CD14-positive monocyte (primary cell): ENCODE results near the gene HNF1B. TPM values are rescaled to one million over a fixed set of nuclear protein-coding genes. Genes with fewer than 3 reads are reported as not detected.

Experiments used
- DNase-seq, 3 donors: peaks; one replicate each; pipeline ENCODE4 v3.0.0-alpha.2; 2011 to 2022
- H2AFZ ChIP-seq: 2 replicates; pipeline ENCODE4 v1.6.0; 2012; ENCODE audit warnings: mild to moderate bottlenecking, low read depth, low read length, inconsistent platforms; ENCODE audit not compliant: insufficient read depth, poor library complexity, severe bottlenecking
- H3K27ac ChIP-seq, 2 donors: 1 replicate in 1 of 2; 2 replicates in 1 of 2; pipeline ENCODE4 v1.5.1; 2012 to 2013; ENCODE audit warnings: low read length in 2 of 2, control low read depth in 1 of 2, inconsistent platforms in 1 of 2, low read depth in 1 of 2, mild to moderate bottlenecking in 1 of 2
- H3K27me3 ChIP-seq, 2 donors: one replicate each; pipeline versions ENCODE4 v1.6.0 to v1.6.1; 2011 to 2013; ENCODE audit warnings: low read length in 2 of 2; ENCODE audit not compliant: control insufficient read depth in 2 of 2, insufficient read depth in 2 of 2
- H3K36me3 ChIP-seq, 2 donors: replicated peaks in 1 of 2; 1 replicate in 1 of 2; 2 replicates in 1 of 2; pipeline versions ENCODE4 v1.5.1 to v1.6.1; 2012 to 2013; ENCODE audit warnings: low read length in 2 of 2, control low read depth in 1 of 2, inconsistent platforms in 1 of 2, mild to moderate bottlenecking in 1 of 2; ENCODE audit not compliant: insufficient read depth in 2 of 2, control insufficient read depth in 1 of 2
- H3K4me1 ChIP-seq, 2 donors: 1 replicate in 1 of 2; 2 replicates in 1 of 2; pipeline versions ENCODE4 v1.5.1 to v1.6.1; 2012 to 2013; ENCODE audit warnings: low read length in 2 of 2, control low read depth in 1 of 2, inconsistent platforms in 1 of 2, mild to moderate bottlenecking in 1 of 2, moderate library complexity in 1 of 2; ENCODE audit not compliant: insufficient read depth in 2 of 2, control insufficient read depth in 1 of 2
- H3K4me2 ChIP-seq: replicated peaks from 2 replicates; pipeline ENCODE3; 2012; ENCODE audit warnings: low read length, moderate library complexity, mild to moderate bottlenecking; ENCODE audit not compliant: poor library complexity, severe bottlenecking; ENCODE audit errors: extremely low read depth
- H3K4me3 ChIP-seq, 3 experiments: fragments of 200-600 bp in 1 of 3; sonication (generic) in 1 of 3; replicated peaks in 1 of 3; 1 replicate in 2 of 3; 2 replicates in 1 of 3; pipeline ENCODE4 v1.5.1; 2011 to 2013; ENCODE audit warnings: low read length in 3 of 3, mild to moderate bottlenecking in 3 of 3, control low read depth in 2 of 3, low read depth in 2 of 3, inconsistent platforms in 1 of 3, moderate library complexity in 1 of 3
- H3K79me2 ChIP-seq: 2 replicates; pipeline ENCODE4 v1.6.0; 2012; ENCODE audit warnings: mild to moderate bottlenecking, control low read depth, inconsistent platforms, low read length, moderate library complexity; ENCODE audit not compliant: insufficient read depth
- H3K9ac ChIP-seq: 2 replicates; pipeline ENCODE4 v1.6.0; 2017; ENCODE audit warnings: low read length, mild to moderate bottlenecking; ENCODE audit not compliant: insufficient read depth, poor library complexity, severe bottlenecking
- H3K9me3 ChIP-seq, 2 donors: replicated peaks in 1 of 2; 1 replicate in 1 of 2; 2 replicates in 1 of 2; pipeline versions ENCODE4 v1.5.1 to v1.6.1; 2012 to 2013; ENCODE audit warnings: low read length in 2 of 2, control low read depth in 1 of 2; ENCODE audit not compliant: control insufficient read depth in 1 of 2, insufficient read depth in 1 of 2
- H4K20me1 ChIP-seq: 2 replicates; pipeline ENCODE4 v1.6.0; 2012; ENCODE audit warnings: mild to moderate bottlenecking, low read length, control low read depth, moderate library complexity; ENCODE audit not compliant: insufficient read depth
- H3K27ac Mint-ChIP-seq, 7 donors: one replicate each; pipeline ENCODE4 v1.8.0; 2020; ENCODE audit warnings: mild to moderate bottlenecking in 7 of 7, mixed read lengths in 7 of 7, moderate library complexity in 6 of 7, inconsistent platforms in 2 of 7
- H3K27me3 Mint-ChIP-seq, 3 donors: one replicate each; pipeline ENCODE4 v1.8.0; 2021 to 2022; ENCODE audit warnings: low read depth in 3 of 3, mild to moderate bottlenecking in 3 of 3, mixed read lengths in 3 of 3, moderate library complexity in 3 of 3, inconsistent platforms in 1 of 3
- H3K36me3 Mint-ChIP-seq, 2 donors: one replicate each; pipeline ENCODE4 v1.8.0; 2020; ENCODE audit warnings: mixed read lengths in 2 of 2, inconsistent platforms in 1 of 2, mild to moderate bottlenecking in 1 of 2
- H3K4me1 Mint-ChIP-seq: one replicate; pipeline ENCODE4 v1.8.0; 2020; ENCODE audit warnings: mild to moderate bottlenecking, mixed read lengths
- H3K4me3 Mint-ChIP-seq, 2 donors: one replicate each; pipeline ENCODE4 v1.8.0; 2020; ENCODE audit warnings: mild to moderate bottlenecking in 2 of 2, mixed read lengths in 2 of 2, moderate library complexity in 1 of 2
- H3K9me3 Mint-ChIP-seq, 7 donors: one replicate each; pipeline ENCODE4 v1.8.0; 2020 to 2022; ENCODE audit warnings: mixed read lengths in 7 of 7, mild to moderate bottlenecking in 6 of 7, moderate library complexity in 6 of 7, inconsistent platforms in 2 of 7
- CTCF ChIP-seq: fragments of 200-600 bp; IDR thresholded peaks from one replicate; pipeline ENCODE4 v1.8.0; 2022; ENCODE audit warnings: antibody characterized with exemption, mild to moderate bottlenecking
- WGBS: methylation state at CpG from one replicate; pipeline ENCODE4 v1.1.5; 2013; ENCODE audit warnings: missing lambda C conversion rate; ENCODE audit not compliant: insufficient coverage; 5-methylcytosine and 5-hydroxymethylcytosine counted together
- intact Hi-C, 2 donors: fragments of 100-400 bp; cut with micrococcal nuclease; formaldehyde crosslinking; loops; one replicate each; pipeline versions ENCODE4 v1.15.0 to v1.15.1; 2023
- polyA plus RNA-seq, 3 donors: library from polyadenylated mRNA; depleted of rRNA in 1 of 3; unstranded in 2 of 3; stranded (reverse) in 1 of 3; fragments of 300-500 nt in 2 of 3; fragments of >200 nt in 1 of 3; fragmentation: Illumina TruSeq in 2 of 3; gene quantifications; 1 replicate in 2 of 3; 2 replicates in 1 of 3; pipeline ENCODE4 v1.2.3, GENCODE V29; 2012 to 2021

HNF1B gene
- polyA plus RNA-seq, 3 donors, result not detected

- Histone ChIP-seq H3K27me3 (no peaks in the 10 kb centered on the region), H3K4me2 (no peak overlapping the region), H4K20me1 (no peaks in the 10 kb centered on the region), H2AFZ (no peak overlapping the region), H3K36me3 (no peaks in the 10 kb centered on the region), H3K9ac (no peak overlapping the region), H3K27ac (no peak overlapping the region), H3K9me3 (no peaks in the 10 kb centered on the region), H3K4me3 (no peak overlapping the region), H3K4me1 (peaks cover 31 to 50% of the 10 kb centered on the region in 2 donors), H3K79me2 (no peaks in the 10 kb centered on the region)
- no peaks in the 10 kb centered on the region for H3K9me3 Mint-ChIP-seq
- intact Hi-C loops, result loop anchor here (2.0 to 10.0 kb wide), 2 partner anchors 57 to 83 kb away; no protein-coding TSS in a partner anchor
- WGBS, result 100% methylated on average over 1 of the region's 4 CpGs
- H3K27me3 Mint-ChIP-seq, result peaks cover 7 to 12% (median 11%) of the 10 kb centered on the region in 3 donors
- peaks cover 49% of the 10 kb centered on the region for H3K4me1 Mint-ChIP-seq
- no peak for TF ChIP-seq CTCF
- DNase-seq, result peak in 1 of 3 donors; percentile 67
- H3K27ac Mint-ChIP-seq, result no peak overlapping the region
- no peak overlapping the region for H3K4me3 Mint-ChIP-seq
- H3K36me3 Mint-ChIP-seq, result no peaks in the 10 kb centered on the region
Measured at GRCh38 chr17:37761961-37762360, 17.1 kb upstream of the HNF1B start.

GRCh38 chr17:37761059-37761458 lies 16.2 kb upstream of the HNF1B start:
- Histone ChIP-seq H3K27ac (peak overlapping the region in 1 of 2 donors; percentile 66), H3K9me3 (no peaks in the 10 kb centered on the region), H3K9ac (peak overlapping the region; percentile 12), H2AFZ (peak overlapping the region; percentile 48), H4K20me1 (no peaks in the 10 kb centered on the region), H3K79me2 (no peaks in the 10 kb centered on the region), H3K4me1 (peaks cover 22 to 44% of the 10 kb centered on the region in 2 donors), H3K36me3 (no peaks in the 10 kb centered on the region), H3K4me2 (peak overlapping the region; percentile 71), H3K27me3 (no peaks in the 10 kb centered on the region), H3K4me3 (peak overlapping the region; percentile 15 to 68 (median 51))
- peaks cover 43% of the 10 kb centered on the region for H3K4me1 Mint-ChIP-seq
- WGBS, result no CpG with 5 or more reads among the region's 7 CpGs
- peaks cover 7 to 12% (median 11%) of the 10 kb centered on the region in 3 donors for H3K27me3 Mint-ChIP-seq
- H3K4me3 Mint-ChIP-seq, result peak overlapping the region; percentile 64 to 80
- no peak for TF ChIP-seq CTCF
- H3K27ac Mint-ChIP-seq, result peak overlapping the region in 6 of 7 donors; percentile 48 to 87 (median 65)
- H3K9me3 Mint-ChIP-seq, result no peaks in the 10 kb centered on the region
- no peaks in the 10 kb centered on the region for H3K36me3 Mint-ChIP-seq
- intact Hi-C loops, result loop anchor here in 1 of 2 donors (10.0 kb wide), 1 partner anchor 56 kb away; no protein-coding TSS in a partner anchor
- peak; percentile 34 to 76 (median 72) for DNase-seq
